Measurements from ENCODE around the gene CD151.

The CD151 gene

GRCh38 chr11:812390-812789 lies 20.4 kb upstream of the CD151 start:
- DNase-seq (ENCODE audit: extremely low read depth, low read depth), result no peak
- TF ChIP-seq CTCF (IDR thresholded peaks at IDR 0.05; ENCODE audit: low read depth, low read length), result no peak

GRCh38 chr11:813072-813455 lies 19.7 kb upstream of the CD151 start:
- no peak for DNase-seq (ENCODE audit: extremely low read depth, low read depth)
- TF ChIP-seq CTCF (IDR thresholded peaks at IDR 0.05; ENCODE audit: low read depth, low read length), result no peak

GRCh38 chr11:813456-814096 lies 19.2 kb upstream of the CD151 start:
- no peak for TF ChIP-seq CTCF (IDR thresholded peaks at IDR 0.05; ENCODE audit: low read depth, low read length)
- DNase-seq (ENCODE audit: extremely low read depth, low read depth), result no peak

GRCh38 chr11:815675-816432 lies 16.9 kb upstream of the CD151 start:
- no peak for TF ChIP-seq CTCF (IDR thresholded peaks at IDR 0.05; ENCODE audit: low read depth, low read length)
- no peak for DNase-seq (ENCODE audit: extremely low read depth, low read depth)

GRCh38 chr11:816433-816779 lies 16.3 kb upstream of the CD151 start:
- no peak for TF ChIP-seq CTCF (IDR thresholded peaks at IDR 0.05; ENCODE audit: low read depth, low read length)
- no peak for DNase-seq (ENCODE audit: extremely low read depth, low read depth)

- no peak for TF ChIP-seq CTCF (IDR thresholded peaks at IDR 0.05; ENCODE audit: low read depth, low read length)
Observed at GRCh38 chr11:818396-819128, 14.2 kb upstream of the CD151 start, which contains the start of gene PNPLA2. Gene PNPLA2 (plus strand): TSS chr11:818914. CDS start chr11:819719, 805 bp downstream.

More at GRCh38 chr11:818396-819128, 14.2 kb upstream of the CD151 start, which contains the start of gene PNPLA2:
- no peak for DNase-seq (ENCODE audit: extremely low read depth, low read depth)
